OCI-M2 (cell line): ENCODE results near the gene UBAP2L.
"Not testable (repeated sequence)": the region's sequence is repeated elsewhere in the genome, so short reads cannot be mapped to it uniquely, and the experiment has no call there.

Experiments
- DNase-seq: peaks from one replicate; lab custom pipeline; 2025; ENCODE audit not compliant: unreplicated experiment; lab: John Stamatoyannopoulos, UW

UBAP2L gene

GRCh38 chr1:154199563-154199879 lies 21.2 kb upstream of the UBAP2L start:
- no peak for DNase-seq

GRCh38 chr1:154205778-154206177 lies 15.0 kb upstream of the UBAP2L start:
- not testable (repeated sequence) for DNase-seq

DNA sequence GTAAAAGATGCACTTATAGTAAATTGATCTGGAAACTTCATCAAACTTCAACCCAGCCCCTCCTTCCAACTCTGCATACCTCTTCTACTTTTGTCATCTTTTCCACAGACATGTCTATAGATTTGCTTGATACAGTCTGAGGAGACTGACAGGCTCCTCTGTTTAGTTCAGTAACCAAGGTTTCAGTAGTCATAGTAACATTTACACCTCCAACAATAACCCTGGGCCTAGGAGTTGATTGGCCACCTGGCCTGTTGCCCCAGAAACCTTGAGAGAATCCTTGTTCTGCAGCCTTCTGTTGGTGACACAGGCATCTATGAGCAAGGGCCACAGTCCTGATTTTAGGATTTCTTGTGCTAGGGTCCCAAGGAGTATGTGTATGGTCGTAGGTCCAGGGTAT lies 14.6 kb upstream of the UBAP2L start, which contains the start of gene CFAP141:
TSS of gene CFAP141 (minus strand) at position 138 of the 400 bp plus-strand sequence. CDS start at position 112, 26 bp downstream.
- no peak for DNase-seq

DNA sequence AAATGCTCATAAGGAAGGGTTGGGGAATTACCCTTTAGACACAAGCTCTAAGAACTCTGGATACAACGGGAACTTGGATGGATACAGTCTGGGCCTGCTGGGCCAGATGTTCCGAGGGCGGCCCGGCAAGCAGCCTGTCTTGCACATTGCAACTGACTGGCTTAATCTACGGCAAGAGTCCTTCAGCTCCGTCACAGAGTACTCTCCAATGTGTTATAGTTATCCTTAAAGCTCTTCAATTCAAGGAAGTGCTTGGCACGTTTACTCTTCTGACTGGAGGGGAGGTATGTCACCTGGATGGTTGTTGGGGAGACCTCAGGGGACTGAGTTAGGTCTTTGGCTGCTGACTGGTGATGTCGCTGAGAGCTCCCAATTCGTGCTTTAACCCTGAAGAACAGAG lies 13.5 kb upstream of the UBAP2L start:
- DNase-seq: no peak

DNA sequence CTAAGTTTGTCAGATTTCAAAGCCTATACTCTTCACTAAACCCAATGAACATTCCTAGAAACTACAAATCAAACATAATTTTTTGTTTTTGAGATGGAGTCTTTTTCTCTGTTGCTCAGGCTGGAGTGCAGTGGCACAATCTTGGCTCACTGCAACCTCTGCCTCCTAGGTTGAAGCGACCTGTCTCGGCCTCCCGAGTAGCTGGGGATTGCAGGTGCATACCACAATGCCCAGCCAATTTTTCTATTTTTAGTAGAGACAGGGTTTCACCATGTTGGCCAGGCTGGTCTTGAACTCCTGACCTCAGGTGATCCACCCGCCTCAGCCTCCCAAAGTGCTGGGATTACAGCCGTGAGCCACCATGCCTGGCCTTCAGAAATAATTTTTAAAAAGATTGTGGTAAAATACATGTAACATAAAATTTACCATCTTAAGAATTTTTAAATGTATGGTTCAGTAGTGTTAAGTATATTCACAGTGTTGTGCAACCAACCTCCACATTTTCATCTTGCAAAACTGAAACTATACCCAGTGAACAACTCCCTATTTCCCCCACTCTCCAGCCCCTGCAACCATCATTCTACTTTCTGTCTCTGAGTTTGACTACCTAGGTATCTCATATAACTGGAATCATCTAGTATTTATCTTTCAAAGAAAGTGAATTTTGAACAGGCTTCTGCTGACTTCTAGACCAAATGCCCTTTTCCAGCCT lies 11.9 kb upstream of the UBAP2L start:
- no peak for DNase-seq

GRCh38 chr1:154212083-154212482 lies 8.7 kb upstream of the UBAP2L start:
- DNase-seq: no peak

GRCh38 chr1:154213274-154213673 lies 7.5 kb upstream of the UBAP2L start:
- DNase-seq: no peak

DNA sequence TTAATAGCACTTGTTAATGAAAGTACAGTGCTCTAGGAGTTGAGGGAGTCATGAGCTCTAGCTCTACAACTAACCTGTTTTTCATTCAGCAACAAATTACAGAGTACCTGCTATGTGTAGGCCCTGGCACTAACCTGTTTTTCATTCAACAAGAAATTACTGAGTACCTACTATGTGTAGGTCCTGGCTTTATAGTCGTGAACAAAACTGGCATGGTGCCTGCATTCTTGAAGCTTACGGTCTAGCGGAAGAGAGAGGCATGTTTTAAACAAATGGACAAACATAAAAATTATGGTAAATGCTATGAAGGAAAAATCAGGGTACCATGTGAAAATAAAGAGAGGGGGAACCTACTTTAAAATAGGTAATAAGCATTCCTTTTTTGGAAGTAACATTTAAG lies 2.2 kb upstream of the UBAP2L start:
- no peak for DNase-seq

- DNase-seq: no peak
Measured at GRCh38 chr1:154219541-154219940, 1.2 kb upstream of the UBAP2L start.

- DNase-seq: no peak
Measured at GRCh38 chr1:154220970-154221277, 169 bp downstream of the UBAP2L start.

DNA sequence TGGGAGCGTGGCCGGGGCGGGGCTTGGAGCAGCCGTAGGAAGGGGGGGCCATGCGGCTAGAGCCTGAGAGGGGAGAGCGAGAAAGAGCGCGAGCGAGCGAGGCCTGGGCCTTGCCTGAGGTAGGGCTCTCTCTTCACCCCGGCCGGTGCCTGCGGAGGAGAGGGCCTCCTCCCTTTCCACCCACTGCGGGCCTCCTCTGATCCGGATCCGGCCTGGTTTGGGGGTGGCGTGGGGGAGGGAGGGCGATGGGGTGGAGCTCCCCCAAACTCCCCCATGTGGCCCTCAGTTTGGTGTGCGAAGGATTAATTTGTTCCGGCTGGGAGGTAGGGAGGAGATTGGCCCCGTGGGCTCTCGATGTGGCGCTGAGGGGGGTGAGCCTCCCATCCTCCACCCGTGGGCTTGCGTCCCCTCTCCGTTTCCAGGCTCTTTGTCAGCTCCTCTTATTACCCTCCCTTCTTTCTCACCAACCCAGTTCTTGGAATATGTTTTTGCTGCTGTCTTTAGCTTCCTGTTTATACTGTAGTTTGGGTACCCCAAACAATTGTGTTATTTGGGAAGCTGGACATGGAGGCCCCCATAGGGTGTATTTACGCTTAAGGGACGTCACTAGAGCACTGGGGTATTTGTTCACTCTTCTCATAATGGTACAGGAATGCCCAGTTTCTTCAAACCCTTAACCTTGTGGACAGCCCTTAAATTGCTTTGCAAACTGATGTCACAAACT lies 685 bp downstream of the UBAP2L start:
- no peak for DNase-seq

DNA sequence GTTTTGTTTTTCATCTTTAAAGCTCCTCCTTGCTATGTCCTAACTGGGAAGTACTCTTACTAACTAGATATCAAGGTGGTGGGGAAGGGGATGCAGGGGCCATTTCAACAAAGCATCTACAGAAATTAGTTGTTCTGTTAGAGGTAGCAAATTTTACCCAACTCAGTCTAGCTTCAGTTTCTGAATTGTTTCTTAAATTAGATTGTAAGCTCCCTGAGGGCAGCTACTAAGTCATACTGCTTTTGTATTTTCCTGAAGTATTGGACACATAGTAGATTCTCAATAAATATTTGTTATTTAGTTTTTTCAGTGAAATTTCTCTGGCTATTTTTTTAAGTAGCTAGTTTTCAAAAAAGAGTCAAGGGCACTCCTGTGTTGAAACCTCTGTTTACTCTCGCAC lies 1.8 kb downstream of the UBAP2L start:
- no peak for DNase-seq

DNA sequence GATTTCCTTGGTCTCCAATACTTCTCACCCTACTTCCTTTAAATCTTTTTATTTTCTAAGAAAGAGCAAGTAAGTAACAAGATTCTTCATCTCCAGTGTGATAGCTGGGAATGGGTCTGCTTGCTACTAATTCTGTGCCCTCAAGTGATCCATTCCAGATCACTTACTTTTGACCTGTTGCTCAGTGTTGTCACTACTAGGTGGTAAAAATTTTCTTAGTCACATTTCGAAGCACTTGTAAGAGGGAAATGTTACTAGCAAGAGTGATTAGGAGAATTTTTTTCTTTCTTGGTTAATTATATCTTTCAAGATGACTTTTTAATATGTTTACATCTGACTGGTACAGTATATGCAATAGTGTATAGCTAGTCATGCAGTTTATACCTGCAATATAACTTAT lies 2.2 kb downstream of the UBAP2L start:
- DNase-seq: no peak

DNA sequence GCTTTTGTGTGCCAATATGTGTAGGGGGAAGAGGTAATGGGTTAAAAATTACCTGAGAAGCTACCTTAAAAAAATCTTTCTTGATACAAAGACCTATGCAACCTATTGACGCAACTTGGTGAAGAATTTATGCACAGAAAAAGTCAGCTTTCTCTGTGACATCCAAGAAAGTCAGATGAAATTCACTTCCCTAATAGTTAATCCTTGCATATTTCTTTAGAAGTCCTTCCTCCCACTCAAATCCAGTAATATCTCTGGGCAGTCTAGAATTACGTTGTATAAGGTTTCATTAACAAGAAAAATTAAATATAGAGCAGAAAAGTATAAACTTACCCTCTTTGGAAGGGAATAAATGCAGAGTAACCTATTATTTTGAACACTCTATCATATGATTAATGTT lies 2.9 kb downstream of the UBAP2L start:
- DNase-seq: no peak

DNA sequence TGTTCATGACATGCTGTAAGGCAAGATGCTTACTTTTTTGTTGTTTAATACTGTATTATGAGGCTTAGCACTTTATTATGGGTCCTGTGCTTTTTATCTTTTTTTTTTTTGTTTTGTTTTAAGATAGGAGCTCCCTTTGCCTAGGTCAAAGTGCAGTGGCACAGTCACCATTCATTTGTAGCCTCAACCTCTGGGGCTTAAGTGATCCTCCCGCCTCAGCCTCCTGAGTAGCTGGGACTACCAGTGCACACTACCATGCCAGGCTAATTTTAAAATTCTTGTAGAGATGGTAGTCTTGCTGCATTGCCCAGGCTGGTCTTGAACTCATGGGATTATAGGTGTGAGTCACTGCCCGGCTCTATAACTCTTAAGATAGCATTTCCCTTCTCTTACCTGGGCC lies 4.6 kb downstream of the UBAP2L start:
- no peak for DNase-seq

DNA sequence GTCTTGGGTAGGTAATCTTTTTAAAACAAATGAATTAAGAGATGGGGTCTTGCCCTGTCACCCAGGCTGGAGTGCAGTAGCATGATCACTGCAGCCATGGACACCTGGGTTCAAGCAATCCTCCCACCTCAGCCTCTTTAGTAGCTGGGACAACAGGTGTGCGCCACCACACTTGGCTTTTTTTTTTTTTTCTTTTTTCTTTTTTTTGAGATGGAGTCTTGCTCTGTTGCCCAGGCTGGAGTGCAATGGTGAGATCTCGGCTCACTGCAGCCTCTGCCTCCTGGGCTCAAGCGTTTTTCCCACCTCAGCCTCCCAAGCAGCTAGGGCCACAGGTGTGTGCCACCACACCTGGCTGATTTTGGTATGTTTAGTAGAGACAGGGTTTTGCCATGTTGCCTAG lies 10.4 kb downstream of the UBAP2L start:
- DNase-seq: not testable (repeated sequence)

GRCh38 chr1:154233127-154233526 lies 12.4 kb downstream of the UBAP2L start:
- not testable (repeated sequence) for DNase-seq

- DNase-seq: no peak
Measured at GRCh38 chr1:154236855-154237254, 16.1 kb downstream of the UBAP2L start.

GRCh38 chr1:154237435-154237834 lies 16.7 kb downstream of the UBAP2L start:
- no peak for DNase-seq

GRCh38 chr1:154237880-154238506 lies 17.2 kb downstream of the UBAP2L start:
- no peak for DNase-seq

DNA sequence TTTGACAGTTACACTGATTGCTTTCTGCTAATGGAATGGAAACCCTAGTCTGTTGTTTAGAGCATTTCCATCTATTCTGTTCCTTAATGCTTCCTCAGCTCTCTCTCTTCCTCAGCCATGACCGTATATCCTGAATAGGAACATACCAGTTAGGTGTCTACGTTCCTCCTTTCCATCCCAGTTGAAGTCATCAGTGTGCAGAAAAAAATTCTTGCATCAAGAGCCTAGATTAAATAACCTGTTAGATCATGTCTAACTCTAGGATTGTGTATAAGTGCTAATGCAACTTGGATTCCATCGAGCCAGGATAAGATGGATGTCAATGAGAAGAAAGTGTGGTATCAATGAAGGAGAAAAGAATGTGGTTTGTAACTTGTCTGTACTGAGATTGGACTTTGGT lies 18.7 kb downstream of the UBAP2L start:
- DNase-seq: no peak

GRCh38 chr1:154240294-154240833 lies 19.6 kb downstream of the UBAP2L start:
- no peak for DNase-seq
